IPS-NIHi11 (cell line): ENCODE results near the gene SLC15A3.

Source experiments
- DNase-seq: peaks from one replicate; pipeline ENCODE4 v3.0.0; 2012; ENCODE audit warnings: mixed read lengths, low spot score

Gene SLC15A3

DNA sequence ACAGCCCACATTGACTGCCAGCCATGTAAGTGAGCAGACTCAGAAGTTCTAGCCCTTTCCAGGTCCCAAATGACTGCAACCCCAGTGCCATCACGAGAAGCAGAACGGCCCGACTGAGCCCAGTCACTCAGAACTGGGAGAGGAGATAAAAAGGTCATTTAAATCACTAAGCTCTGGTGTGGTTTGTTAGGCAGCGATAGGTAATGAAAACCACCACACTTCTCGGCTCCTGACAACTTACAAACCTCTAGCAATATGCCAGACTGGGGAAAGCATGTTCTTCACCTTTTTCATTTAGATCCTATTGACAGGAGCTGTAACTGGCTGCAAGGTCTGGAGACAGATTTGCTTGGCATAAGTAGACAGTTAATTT lies 6.7 kb downstream of the SLC15A3 start:
- no peak for DNase-seq

DNA sequence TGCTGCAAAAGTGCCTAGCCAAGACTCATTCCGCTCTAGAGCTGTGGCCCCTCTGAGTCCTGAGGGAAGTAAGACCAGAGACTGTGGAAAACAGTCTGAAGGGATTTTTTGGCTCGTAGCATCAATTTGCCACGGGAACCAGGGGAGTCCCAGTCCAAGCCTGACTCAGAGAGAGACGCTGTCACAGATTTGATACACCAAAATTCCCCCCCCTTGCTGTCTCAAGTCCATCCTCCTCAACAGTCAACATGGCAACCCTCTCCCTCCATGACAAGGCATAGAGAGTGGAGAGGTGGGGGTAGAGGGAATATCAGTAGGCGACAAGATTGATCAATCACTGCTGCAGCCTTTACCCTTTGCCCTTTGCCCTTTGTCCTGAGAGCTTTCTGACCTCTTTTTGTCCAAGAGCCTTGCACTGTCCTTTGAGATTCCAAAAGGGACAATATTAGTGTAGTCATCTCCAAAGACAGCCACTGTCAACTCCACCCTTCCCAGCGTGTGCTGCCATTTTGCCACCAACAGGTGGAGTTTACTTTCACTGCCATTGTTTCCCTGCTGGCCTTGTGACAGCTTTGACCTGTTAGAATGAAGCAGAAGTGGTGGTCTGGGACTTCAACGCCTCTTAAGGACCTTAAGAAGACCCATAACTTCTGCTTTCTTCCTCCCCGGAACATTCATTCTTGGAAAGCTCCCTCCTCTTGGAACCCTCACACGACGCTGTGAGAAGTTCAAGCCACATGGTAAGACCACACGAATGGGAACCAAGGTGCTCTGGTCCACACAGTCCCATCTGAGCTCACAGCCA lies 7.3 kb downstream of the SLC15A3 start:
- DNase-seq: no peak

DNA sequence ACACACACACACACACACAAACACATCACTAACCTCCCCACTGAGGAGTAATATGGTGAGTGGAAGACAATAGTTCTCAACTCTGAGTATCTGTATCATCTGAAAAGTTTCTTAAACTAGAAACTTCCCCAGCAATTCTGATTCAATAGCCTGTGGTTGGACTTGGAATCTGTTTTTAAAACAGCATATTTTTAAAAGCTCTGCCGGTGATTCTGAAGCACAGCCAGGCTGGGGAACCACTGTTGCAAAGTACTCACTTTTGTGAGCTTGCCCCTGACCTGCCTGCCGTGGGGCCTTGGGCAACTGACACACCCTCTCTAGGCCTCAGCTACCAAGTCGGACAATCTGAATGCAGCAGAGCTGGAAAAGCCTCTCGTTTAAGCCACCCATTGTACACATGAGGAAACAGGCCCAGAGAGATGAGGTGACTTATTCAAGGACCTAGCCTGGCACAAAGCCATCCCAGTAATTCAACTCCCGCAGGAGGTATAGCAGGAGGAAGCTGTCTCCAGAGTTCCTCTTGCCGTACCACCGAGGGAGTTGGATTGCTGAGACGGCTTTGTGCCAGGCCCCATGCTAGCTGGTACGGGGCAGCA lies 8.9 kb downstream of the SLC15A3 start:
- no peak for DNase-seq

- no peak for DNase-seq
Measured at GRCh38 chr11:60942219-60942618, 9.8 kb downstream of the SLC15A3 start.

- no peak for DNase-seq
Measured at GRCh38 chr11:60941371-60942119, 10.4 kb downstream of the SLC15A3 start.

- DNase-seq: no peak
Measured at GRCh38 chr11:60939855-60940254, 12.1 kb downstream of the SLC15A3 start.

DNA sequence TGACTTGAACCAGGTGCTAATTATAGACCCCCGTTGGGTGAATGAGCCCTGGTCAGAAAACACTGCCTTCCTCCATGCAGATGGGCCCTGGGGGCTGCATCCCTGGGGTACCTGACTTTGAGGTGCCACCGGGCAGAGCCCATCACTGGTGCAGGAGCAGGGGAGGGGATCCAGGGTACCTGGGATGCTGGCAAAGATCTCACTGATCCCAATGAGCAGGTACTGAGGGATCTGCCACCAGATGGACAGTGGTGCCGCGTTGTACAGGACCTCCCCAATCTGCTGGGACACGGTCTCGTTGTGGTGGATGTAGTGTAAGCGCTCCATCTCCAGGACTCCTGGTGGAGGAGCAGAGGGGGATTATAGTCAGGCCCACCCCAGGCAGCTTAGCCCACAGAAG lies 12.7 kb downstream of the SLC15A3 start:
- DNase-seq: no peak

DNA sequence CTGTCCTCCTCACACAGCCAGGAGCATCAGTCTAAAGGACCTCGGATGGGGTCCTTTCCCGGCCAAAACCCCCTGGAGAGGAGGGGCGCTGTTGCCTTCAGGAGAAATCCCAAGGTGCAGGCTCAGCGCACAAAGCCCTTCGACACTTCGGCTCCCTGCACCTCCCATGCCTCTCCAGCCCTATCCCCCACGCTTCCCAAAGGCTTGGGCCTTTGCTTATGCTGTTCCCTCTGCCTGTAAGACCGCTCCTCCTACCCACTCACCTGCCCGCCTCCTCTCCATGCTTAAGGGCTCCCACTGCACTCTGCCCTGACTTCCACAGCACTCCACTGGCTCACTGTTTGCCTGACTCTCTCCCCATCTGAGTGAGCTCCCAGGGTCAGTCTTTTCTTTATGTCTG lies 13.5 kb downstream of the SLC15A3 start:
- no peak for DNase-seq

DNA sequence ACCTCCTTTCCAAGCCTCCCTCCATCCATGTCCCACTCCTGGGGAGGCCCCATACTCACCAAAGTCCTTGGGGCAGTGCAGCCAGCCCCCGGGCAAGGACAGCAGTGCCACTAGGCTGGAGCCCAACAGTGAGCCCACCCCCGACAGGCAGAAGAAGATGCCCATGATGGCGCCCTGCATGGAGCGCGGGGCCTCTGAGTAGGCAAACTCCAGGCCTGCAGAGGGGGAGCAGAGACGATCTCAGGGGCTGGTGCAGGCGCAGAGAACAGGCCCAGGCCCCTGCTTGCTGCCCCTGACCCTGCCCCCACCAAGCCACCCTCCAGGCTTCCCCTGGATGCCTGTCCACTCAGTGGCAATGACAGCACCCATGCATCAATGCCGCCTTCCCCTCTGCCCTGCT lies 14.2 kb downstream of the SLC15A3 start:
- DNase-seq: no peak

DNA sequence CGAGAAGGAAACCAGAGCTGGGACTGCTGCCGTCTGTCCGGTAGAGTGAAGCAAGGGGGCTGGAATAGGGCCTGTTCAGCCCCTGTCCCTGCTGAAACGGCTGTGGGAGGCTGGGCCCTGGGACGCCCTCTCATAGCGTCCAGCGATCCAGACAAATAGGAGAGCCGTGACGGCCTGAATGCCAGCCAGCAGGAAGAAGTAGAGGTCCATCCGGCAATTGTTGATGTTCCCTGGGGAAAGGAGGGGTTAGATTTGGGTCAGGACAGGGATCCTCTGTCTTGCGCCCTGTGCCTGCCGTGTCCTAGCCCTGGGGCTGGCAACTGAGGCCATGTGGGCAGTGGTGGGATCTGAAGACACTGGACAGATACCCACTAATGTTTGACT lies 14.8 kb downstream of the SLC15A3 start:
- DNase-seq: no peak

DNA sequence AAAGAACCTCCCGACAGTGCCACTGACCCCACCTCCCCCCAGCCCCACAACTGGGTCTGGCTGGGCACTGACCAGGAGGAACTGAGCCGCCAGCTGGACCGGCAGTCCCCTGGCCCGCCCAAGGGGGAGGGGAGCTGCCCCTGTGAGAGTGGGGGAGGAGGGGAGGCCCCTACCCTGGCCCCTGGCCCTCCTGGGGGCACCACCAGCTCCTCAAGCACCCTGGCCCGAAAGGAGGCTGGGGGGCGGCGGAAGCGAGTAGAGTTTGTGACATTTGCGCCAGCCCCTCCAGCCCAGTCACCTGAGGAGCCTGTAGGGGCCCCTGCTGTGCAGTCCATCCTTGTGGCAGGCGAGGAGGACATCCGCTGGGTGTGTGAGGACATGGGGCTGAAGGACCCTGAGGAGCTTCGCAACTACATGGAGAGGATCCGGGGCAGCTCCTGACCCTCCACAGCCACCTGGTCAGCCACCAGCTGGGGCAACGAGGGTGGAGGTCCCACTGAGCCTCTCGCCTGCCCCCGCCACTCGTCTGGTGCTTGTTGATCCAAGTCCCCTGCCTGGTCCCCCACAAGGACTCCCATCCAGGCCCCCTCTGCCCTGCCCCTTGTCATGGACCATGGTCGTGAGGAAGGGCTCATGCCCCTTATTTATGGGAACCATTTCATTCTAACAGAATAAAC lies 15.4 kb downstream of the SLC15A3 start:
- no peak for DNase-seq

DNA sequence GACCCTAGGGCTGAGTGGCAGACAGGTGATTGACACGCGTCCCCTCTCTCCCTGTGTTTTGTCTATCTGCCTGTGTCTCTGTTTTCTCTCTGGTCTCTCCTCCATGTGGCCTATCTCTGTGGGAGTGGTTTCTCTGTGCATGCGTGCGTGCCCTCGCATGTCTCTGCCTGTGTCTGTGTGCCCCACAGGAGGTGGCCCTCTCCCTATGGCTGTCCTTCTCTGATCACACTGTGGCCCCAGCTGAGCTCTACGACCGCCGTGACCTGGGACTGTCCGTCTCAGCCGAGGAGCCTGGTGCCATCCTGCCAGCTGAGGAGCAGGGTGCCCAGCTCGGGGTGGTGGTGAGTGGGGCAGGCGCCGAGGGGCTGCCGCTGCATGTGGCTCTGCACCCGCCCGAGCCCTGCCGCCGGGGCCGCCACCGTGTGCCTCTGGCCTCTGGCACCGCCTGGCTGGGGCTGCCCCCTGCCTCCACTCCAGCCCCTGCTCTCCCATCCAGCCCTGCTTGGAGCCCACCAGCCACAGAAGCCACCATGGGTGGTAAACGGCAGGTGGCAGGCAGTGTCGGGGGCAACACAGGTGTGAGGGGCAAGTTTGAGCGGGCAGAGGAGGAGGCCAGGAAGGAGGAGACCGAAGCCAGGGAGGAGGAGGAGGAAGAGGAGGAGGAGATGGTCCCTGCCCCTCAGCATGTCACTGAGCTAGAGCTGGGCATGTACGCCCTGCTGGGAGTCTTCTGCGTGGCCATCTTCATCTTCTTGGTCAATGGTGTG lies 16.1 kb downstream of the SLC15A3 start:
- DNase-seq: no peak

DNA sequence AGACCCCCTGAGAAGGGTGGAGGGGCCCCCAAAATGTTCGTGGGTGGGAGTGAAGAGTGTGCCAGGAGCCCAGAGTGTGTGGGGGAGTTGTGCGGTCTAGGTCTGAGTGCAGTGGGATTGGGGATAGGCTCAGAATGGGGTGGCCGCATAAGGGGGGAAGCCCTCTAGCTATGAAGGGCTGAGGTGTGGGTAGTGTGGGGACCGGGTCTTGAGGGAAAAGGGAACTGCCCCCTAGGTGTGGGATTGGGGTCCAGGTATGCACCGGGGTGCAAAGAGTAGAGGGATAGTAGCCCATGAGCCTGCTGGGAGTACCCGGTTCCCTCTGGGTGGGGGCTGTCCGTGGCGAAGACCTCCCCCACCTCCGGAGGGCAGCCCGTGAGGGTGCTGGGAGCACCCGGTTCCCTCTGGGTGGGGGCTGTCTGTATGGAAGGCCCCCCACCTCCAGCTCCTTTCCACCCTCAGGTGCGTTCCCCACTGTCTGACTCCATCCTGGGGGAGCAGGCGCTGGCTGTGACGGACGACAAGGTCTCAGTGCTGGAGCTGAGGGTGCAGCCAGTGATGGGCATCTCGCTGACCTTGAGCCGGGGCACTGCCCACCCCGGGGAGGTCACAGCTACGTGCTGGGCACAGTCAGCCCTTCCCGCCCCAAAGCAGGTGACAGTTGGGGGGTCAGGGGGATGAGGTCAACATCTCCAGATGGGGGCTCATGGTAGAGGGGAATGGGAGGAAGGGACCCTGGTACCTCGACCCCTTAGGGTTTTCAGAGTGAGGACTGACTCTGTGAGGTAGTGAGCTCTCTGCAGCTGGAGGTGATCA lies 17.0 kb downstream of the SLC15A3 start:
- DNase-seq: no peak

- DNase-seq: no peak
Measured at GRCh38 chr11:60934124-60934789, 17.7 kb downstream of the SLC15A3 start.

- no peak for DNase-seq
Measured at GRCh38 chr11:60933416-60934123, 18.4 kb downstream of the SLC15A3 start.

GRCh38 chr11:60932605-60933356 lies 19.2 kb downstream of the SLC15A3 start:
- peak; percentile 43 for DNase-seq

DNA sequence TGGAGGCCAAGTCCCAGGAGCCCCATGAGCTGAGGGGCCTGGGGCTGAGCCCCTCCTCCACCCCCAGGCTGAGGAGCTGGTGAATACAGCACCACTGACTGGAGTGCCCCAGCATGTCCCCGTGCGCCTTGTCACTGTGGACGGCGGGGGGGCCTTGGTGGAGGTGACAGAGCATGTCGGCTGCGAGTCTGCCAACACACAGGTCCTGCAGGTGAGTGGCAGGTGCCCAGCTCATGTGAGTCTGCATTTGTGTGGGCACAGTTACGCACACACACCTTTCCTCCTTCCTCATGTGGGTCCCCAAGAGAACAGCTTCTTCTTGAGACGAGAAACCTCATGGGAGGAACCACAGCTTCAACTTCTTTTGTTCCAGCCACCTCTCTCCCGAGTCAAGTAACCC lies 20.1 kb downstream of the SLC15A3 start:
- DNase-seq: no peak

- no peak for DNase-seq
Measured at GRCh38 chr11:60930394-60930793, 21.6 kb downstream of the SLC15A3 start.

DNA sequence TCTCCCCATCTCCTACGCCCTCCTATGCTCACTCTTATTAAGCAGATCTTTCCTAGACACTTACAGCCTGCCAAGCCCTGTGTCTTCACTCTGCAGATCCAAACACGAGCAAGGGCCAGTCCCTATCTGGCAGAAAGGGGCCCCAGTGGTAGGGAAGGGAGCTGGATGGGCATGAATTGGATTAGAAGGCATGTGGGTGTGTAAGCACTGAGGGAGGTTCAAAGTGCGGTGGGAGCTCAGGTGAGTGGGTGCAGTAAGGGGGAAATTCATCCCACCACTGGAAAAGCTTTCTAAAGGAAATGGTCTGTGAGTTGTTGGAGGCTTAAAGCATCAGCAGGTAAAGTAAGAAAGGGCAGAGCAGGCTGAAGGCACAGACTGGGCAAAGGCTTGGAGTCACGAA lies 22.2 kb downstream of the SLC15A3 start:
- no peak for DNase-seq
